ENCODE results near the gene CEP128.

DNA sequence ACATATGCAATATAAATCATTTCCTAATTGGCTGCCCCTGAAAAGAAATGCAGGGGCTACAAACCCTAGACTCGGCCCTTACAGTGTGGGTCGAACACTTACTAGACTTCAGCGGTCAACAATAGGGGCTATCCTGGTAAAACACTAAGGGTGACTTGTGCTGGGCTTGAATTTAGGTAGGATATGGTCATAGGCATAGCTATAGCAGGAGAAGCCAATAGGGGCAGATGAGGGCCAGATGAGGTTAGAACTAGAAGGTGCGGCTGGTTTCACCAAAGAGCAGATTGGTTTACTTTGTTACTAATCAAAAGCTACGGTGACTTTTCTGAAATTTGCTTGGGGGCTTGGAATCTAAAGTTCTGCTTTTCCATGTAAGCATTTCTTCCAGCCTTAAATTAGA is 447.9 kb downstream of the CEP128 start:
- no peak for TF ChIP-seq EP300 (IDR thresholded peaks at IDR 0.05)
- no peak for TF ChIP-seq POLR2A (IDR thresholded peaks at IDR 0.05)
- TF ChIP-seq, protein P1, sequence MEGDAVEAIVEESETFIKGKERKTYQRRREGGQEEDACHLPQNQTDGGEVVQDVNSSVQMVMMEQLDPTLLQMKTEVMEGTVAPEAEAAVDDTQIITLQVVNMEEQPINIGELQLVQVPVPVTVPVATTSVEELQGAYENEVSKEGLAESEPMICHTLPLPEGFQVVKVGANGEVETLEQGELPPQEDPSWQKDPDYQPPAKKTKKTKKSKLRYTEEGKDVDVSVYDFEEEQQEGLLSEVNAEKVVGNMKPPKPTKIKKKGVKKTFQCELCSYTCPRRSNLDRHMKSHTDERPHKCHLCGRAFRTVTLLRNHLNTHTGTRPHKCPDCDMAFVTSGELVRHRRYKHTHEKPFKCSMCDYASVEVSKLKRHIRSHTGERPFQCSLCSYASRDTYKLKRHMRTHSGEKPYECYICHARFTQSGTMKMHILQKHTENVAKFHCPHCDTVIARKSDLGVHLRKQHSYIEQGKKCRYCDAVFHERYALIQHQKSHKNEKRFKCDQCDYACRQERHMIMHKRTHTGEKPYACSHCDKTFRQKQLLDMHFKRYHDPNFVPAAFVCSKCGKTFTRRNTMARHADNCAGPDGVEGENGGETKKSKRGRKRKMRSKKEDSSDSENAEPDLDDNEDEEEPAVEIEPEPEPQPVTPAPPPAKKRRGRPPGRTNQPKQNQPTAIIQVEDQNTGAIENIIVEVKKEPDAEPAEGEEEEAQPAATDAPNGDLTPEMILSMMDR (IDR thresholded peaks at IDR 0.05) = no peak
- TF ChIP-seq POLR2AphosphoS5 (IDR thresholded peaks at IDR 0.05) = no peak

All from suprapubic skin (tissue), 4 donors.